SK-N-MC (cell line): ENCODE measurements around the gene CDC42.

Experiments
- EZH2 ChIP-seq: fragments of 200-600 bp; sonication (generic); IDR thresholded peaks from one replicate; pipeline ENCODE4 v1.6.1; 2017; ENCODE audit warnings: antibody characterized with exemption
- FOXP2 ChIP-seq: optimal IDR thresholded peaks from 2 replicates; pipeline ENCODE3; 2011; ENCODE audit warnings: mild to moderate bottlenecking, moderate library complexity; ENCODE audit not compliant: insufficient read depth; ENCODE audit errors: extremely low read length, control extremely low read depth
- POLR2AphosphoS5 ChIP-seq: IDR thresholded peaks from 2 replicates; pipeline ENCODE4 v1.6.1; 2012; ENCODE audit warnings: mild to moderate bottlenecking, low read depth, low read length, borderline replicate concordance

- TF ChIP-seq FOXP2 (no peak), EZH2 (no peak), POLR2AphosphoS5 (no peak)
These were observed 61.8 kb downstream of the CDC42 start for GRCh38 chr1:22114083-22115012.
